Neutrophil (primary cell): ENCODE data around the gene TEKT2.

ENCODE experiments used
- H3K27ac ChIP-seq: fragments of 200-600 bp; sonication (generic); 2 replicates; pipeline ENCODE4 v1.5.1; 2016; ENCODE audit warnings: mild to moderate bottlenecking, moderate library complexity
- H3K27me3 ChIP-seq: fragments of 200-600 bp; sonication (generic); 2 replicates; pipeline ENCODE4 v1.6.0; 2016; ENCODE audit warnings: mild to moderate bottlenecking
- H3K36me3 ChIP-seq: fragments of 200-600 bp; sonication (generic); 2 replicates; pipeline ENCODE4 v1.5.1; 2017
- H3K4me1 ChIP-seq, 2 experiments: fragments of 200-600 bp in 1 of 2; sonication (generic) in 1 of 2; 1 replicate in 1 of 2; 2 replicates in 1 of 2; pipeline versions ENCODE4 v1.5.1 to v1.6.1; 2013 to 2016; ENCODE audit warnings: low read depth in 1 of 2, low read length in 1 of 2, mild to moderate bottlenecking in 1 of 2, moderate library complexity in 1 of 2; ENCODE audit not compliant: control insufficient read depth in 1 of 2, insufficient read depth in 1 of 2
- H3K4me3 ChIP-seq, 2 experiments: fragments of 200-600 bp in 1 of 2; sonication (generic) in 1 of 2; 1 replicate in 1 of 2; 2 replicates in 1 of 2; pipeline ENCODE4 v1.5.1; 2013 to 2016; ENCODE audit warnings: low read depth in 1 of 2, low read length in 1 of 2, mild to moderate bottlenecking in 1 of 2, moderate library complexity in 1 of 2
- H3K9me3 ChIP-seq: fragments of 200-600 bp; sonication (generic); 2 replicates; pipeline ENCODE4 v1.5.1; 2016
- TF ChIP-seq, protein P1 (sequence below): fragments of 200-600 bp; sonication (generic); IDR thresholded peaks from 2 replicates; pipeline ENCODE4 v1.5.1; 2016; ENCODE audit warnings: antibody characterized with exemption

The TEKT2 gene

DNA sequence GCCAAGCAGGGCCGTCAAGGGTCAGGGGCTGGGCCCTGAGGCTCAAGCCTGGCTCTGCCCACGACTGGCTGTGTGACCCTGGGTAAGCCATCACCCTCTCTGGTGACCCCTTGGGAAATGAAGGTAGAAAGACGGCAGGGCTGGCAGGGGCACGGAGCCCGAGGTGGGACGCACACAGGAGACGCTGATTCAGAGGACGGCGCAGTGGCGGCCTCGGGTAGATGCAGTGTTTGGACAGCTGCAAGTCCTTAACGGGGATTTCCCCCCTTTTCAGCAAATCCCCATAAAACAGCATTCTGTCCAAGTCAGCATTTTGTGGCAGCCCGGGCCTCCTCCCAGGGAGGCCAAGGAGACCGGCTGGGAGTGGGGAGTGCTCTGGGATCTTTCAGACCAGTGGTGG, 24.4 kb downstream of the TEKT2 start:
- Histone ChIP-seq H3K9me3 (no peaks in the 10 kb centered on the region), H3K27ac (no peak overlapping the region), H3K36me3 (no peaks in the 10 kb centered on the region), H3K4me1 (peaks cover 16 to 19% of the 10 kb centered on the region in 2 experiments), H3K4me3 (no peak overlapping the region), H3K27me3 (no peaks in the 10 kb centered on the region)
- TF ChIP-seq, protein P1, sequence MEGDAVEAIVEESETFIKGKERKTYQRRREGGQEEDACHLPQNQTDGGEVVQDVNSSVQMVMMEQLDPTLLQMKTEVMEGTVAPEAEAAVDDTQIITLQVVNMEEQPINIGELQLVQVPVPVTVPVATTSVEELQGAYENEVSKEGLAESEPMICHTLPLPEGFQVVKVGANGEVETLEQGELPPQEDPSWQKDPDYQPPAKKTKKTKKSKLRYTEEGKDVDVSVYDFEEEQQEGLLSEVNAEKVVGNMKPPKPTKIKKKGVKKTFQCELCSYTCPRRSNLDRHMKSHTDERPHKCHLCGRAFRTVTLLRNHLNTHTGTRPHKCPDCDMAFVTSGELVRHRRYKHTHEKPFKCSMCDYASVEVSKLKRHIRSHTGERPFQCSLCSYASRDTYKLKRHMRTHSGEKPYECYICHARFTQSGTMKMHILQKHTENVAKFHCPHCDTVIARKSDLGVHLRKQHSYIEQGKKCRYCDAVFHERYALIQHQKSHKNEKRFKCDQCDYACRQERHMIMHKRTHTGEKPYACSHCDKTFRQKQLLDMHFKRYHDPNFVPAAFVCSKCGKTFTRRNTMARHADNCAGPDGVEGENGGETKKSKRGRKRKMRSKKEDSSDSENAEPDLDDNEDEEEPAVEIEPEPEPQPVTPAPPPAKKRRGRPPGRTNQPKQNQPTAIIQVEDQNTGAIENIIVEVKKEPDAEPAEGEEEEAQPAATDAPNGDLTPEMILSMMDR = no peak

DNA sequence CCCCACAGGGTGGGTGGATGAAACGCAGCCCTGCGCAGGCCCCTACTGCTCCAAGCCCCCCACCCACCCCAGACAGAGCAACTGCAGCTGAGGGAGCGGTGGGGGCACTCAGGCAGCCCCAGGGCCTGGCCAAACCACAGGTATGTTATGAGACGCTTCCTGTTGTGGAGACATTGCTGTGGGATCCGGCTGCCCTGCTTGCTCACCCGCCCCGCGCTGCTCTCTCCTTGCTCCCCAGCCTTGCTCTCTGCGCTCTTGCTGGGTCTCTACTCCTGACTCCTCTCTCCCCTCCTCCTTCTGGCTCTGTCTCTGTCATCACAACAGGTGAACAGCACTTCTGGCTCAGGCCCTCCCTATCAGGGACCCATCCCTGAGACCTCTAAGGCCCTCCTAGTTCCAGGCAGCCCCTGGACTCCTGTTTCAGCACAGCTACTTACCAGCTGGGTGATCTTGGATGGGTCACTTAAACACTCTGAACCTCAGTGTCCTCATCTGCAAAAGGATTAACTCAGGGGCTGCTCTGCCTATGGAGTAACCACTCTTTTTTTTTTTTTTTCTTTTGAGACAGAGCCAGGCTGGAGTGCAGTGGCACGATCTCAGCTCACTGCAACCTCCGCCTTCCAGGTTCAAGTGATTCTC, 25.3 kb downstream of the TEKT2 start:
- H3K4me1 ChIP-seq = peaks cover 16 to 19% of the 10 kb centered on the region in 2 experiments
- peak overlapping the region; percentile 66 for H3K27ac ChIP-seq
- H3K27me3 ChIP-seq = no peaks in the 10 kb centered on the region
- TF ChIP-seq, protein P1 = no peak
- peak overlapping the region in 1 of 2 experiments; percentile 9 for H3K4me3 ChIP-seq
- no peaks in the 10 kb centered on the region for H3K36me3 ChIP-seq
- H3K9me3 ChIP-seq = no peaks in the 10 kb centered on the region

DNA sequence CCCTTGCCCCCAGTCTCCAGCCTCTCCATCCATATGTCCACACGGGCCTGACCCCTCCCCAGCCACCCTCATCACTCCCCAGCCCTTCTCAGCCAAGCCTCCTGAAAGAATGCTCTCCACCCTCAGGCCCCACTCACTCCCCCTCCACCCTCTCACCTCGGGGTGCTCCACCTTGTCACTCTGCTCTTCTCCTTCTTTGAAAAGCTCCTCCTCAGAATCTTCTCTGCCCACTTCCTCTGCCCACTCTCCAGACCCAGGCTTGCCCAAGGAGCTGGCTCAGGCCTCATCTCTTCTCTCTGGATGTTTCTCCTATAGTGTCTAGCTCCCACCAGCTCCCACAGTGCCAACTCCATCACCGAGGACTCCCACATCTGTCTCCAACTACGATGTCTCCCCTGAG, 27.3 kb downstream of the TEKT2 start:
- peaks cover 21 to 23% of the 10 kb centered on the region in 2 experiments for H3K4me1 ChIP-seq
- H3K4me3 ChIP-seq = no peak overlapping the region
- H3K27me3 ChIP-seq = no peaks in the 10 kb centered on the region
- TF ChIP-seq, protein P1 = no peak
- no peak overlapping the region for H3K27ac ChIP-seq
- H3K36me3 ChIP-seq = no peaks in the 10 kb centered on the region
- no peaks in the 10 kb centered on the region for H3K9me3 ChIP-seq

DNA sequence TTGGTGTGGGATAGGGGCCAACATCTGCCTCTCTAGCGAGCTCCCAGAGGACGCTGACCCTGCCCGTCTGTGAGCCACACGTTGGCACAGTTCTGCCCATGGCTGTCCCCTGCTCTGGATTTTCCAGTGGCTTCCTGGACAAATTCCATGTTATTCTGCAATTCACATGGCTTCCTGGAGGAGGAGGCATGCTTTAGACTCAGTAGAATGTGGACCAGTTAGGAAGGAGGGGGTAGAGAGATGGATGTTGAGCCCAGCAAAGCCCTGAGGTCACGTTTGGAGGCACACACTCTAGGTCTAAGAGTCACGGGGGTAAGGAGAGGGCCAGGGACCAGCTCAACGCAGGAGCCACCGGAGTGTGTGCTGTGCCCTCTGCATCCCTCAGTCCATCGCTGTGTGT, 28.9 kb downstream of the TEKT2 start:
- TF ChIP-seq, protein P1 = no peak
- H3K9me3 ChIP-seq = no peaks in the 10 kb centered on the region
- peaks cover 23 to 25% of the 10 kb centered on the region in 2 experiments for H3K4me1 ChIP-seq
- H3K27ac ChIP-seq = no peak overlapping the region
- no peaks in the 10 kb centered on the region for H3K36me3 ChIP-seq
- no peak overlapping the region for H3K4me3 ChIP-seq
- no peaks in the 10 kb centered on the region for H3K27me3 ChIP-seq

DNA sequence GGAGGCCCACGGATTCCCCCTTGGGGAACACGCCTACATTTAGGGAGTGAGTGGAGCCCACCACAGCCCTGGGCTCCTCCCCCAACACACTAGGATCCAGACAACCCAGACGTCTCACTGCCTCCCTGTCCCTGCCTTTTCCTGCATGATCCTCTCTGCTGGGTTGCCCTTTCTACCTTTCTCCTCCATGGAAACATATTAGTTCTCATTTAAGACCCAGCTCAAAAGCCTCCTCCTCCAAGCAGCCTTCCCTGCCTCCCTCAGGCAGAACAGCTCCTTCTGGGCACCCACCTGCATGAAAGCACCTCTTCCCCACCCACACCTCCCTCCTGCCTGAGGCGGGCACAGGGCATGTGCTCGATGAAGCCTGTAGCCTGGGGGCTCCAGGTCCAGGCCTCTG, 30.5 kb downstream of the TEKT2 start:
- TF ChIP-seq, protein P1 = no peak
- no peaks in the 10 kb centered on the region for H3K9me3 ChIP-seq
- H3K27me3 ChIP-seq = no peaks in the 10 kb centered on the region
- H3K36me3 ChIP-seq = no peaks in the 10 kb centered on the region
- peaks cover 11 to 16% of the 10 kb centered on the region in 2 experiments for H3K4me1 ChIP-seq
- H3K4me3 ChIP-seq = no peak overlapping the region
- no peak overlapping the region for H3K27ac ChIP-seq
